Neural progenitor cell (in vitro differentiated cells): ENCODE data around the gene DNPEP.

Source experiments
- CTCF ChIP-seq: fragments of 200-600 bp; sonication (generic); IDR thresholded peaks from 2 replicates; pipeline ENCODE4 v1.5.1; 2017; ENCODE audit warnings: antibody characterized with exemption, mild to moderate bottlenecking
- EZH2phosphoT487 ChIP-seq: fragments of 200-600 bp; sonication (generic); IDR thresholded peaks from 2 replicates; pipeline ENCODE4 v1.6.1; 2017; ENCODE audit warnings: antibody characterized with exemption

DNA sequence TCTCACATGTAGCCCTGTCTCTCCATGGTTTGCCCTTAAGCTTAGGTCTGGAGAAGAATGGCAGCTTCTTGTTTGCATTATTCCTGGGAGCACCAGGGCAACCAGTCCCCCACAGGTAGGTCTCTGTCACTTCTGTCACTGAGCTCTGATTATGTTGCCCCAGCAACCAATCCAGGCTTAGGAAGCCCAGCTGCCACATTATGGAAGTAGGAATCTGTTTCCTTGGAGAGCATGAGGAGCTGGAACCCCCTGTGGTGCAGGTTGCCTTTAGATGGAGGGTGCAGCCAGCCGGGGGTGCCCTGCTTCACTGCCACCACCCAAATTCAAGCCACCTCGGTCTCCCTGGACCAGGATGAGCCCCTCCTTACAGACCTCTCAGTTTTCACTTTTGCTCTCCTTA is 60.0 kb downstream of the DNPEP start:
- TF ChIP-seq CTCF (no peak), EZH2phosphoT487 (no peak)
